Mucosa of descending colon (tissue), 3 donors: Measurements from ENCODE around the gene EIF3B. TPM values are rescaled to one million over a fixed set of nuclear protein-coding genes. Genes with fewer than 3 reads are reported as not detected.
"Not testable (repeated sequence)": the region's sequence is repeated elsewhere in the genome, so short reads cannot be mapped to it uniquely, and the experiment has no call there.

Experiments
- ATAC-seq: fragments of 200-7000 bp; cut with Tn5 transposase; one replicate; pipeline ENCODE4 v1.9.1; 2020; ENCODE audit warnings: mild to moderate bottlenecking, moderate library complexity
- DNase-seq, 3 donors: peaks; one replicate each; pipeline ENCODE4 v3.0.0-alpha.2; 2020
- H3K36me3 ChIP-seq: fragments of 200-600 bp; one replicate; pipeline ENCODE4 v1.8.0; 2021; ENCODE audit warnings: low read depth, mild to moderate bottlenecking
- H3K4me1 ChIP-seq: fragments of 200-600 bp; one replicate; pipeline ENCODE4 v1.8.0; 2021; ENCODE audit warnings: low read depth, mild to moderate bottlenecking
- H3K4me3 ChIP-seq: fragments of 200-600 bp; one replicate; pipeline ENCODE4 v1.8.0; 2021; ENCODE audit warnings: mild to moderate bottlenecking
- H3K9me3 ChIP-seq: fragments of 200-600 bp; one replicate; pipeline ENCODE4 v1.8.0; 2021; ENCODE audit warnings: mild to moderate bottlenecking
- intact Hi-C, 2 donors: fragments of 100-400 bp; cut with DNase I in 1 of 2; cut with micrococcal nuclease in 1 of 2; formaldehyde crosslinking; loops; one replicate each; pipeline versions ENCODE4 v1.11.0 to v1.11.1; 2022; cut with DNase I, micrococcal nuclease
- total RNA-seq, 3 donors: library from RNA; stranded (reverse); fragmentation: NEBNext Ultra II Directional in 2 of 3; extraction: Animal tissue kit (Norgen Biotek cat#: 25700) in 2 of 3; gene quantifications; one replicate each; pipeline versions ENCODE4 v1.2.1 to v1.2.4, GENCODE V29; 2021 to 2023
- TF ChIP-seq, protein P1 (sequence below): fragments of 200-600 bp; IDR thresholded peaks from one replicate; pipeline ENCODE4 v1.8.0; 2022; ENCODE audit warnings: antibody characterized with exemption, mild to moderate bottlenecking
- donor health status: DM: no; HTN: no; CAD: no; lungs with moderate emphysema.
- donor health status: DM: no; HTN: no; CAD: no.
- donor health status: DM: no; HTN: yes; CAD: no.

EIF3B gene
- total RNA-seq, 3 donors from 2014 or later, result 91.6 to 127 (median 110) TPM

GRCh38 chr7:2336626-2337299, 17.9 kb upstream of the EIF3B start:
- TF ChIP-seq, protein P1, sequence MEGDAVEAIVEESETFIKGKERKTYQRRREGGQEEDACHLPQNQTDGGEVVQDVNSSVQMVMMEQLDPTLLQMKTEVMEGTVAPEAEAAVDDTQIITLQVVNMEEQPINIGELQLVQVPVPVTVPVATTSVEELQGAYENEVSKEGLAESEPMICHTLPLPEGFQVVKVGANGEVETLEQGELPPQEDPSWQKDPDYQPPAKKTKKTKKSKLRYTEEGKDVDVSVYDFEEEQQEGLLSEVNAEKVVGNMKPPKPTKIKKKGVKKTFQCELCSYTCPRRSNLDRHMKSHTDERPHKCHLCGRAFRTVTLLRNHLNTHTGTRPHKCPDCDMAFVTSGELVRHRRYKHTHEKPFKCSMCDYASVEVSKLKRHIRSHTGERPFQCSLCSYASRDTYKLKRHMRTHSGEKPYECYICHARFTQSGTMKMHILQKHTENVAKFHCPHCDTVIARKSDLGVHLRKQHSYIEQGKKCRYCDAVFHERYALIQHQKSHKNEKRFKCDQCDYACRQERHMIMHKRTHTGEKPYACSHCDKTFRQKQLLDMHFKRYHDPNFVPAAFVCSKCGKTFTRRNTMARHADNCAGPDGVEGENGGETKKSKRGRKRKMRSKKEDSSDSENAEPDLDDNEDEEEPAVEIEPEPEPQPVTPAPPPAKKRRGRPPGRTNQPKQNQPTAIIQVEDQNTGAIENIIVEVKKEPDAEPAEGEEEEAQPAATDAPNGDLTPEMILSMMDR, result no peak
- no peaks in the 10 kb centered on the region for H3K4me1 ChIP-seq
- no peaks in the 10 kb centered on the region for H3K9me3 ChIP-seq
- H3K4me3 ChIP-seq, result no peak overlapping the region
- no peak for DNase-seq
- no peak for ATAC-seq
- no peaks in the 10 kb centered on the region for H3K36me3 ChIP-seq
- intact Hi-C loops, result no loop called here

- DNase-seq, H3K9me3 ChIP-seq, H3K4me1 ChIP-seq, H3K36me3 ChIP-seq, ATAC-seq, H3K4me3 ChIP-seq: not testable (repeated sequence)
- intact Hi-C loops, result loop anchor here in 1 of 2 donors (10.0 kb wide), 1 partner anchor 103 kb away; the partner anchor contains the start of genes MRM2 and NUDT1
Observed at GRCh38 chr7:2347351-2348063, 7.1 kb upstream of the EIF3B start.

- Histone ChIP-seq H3K4me1 (peaks cover 3% of the 10 kb centered on the region), H3K9me3 (no peaks in the 10 kb centered on the region), H3K4me3 (no peak overlapping the region), H3K36me3 (peaks cover 4% of the 10 kb centered on the region)
- no peak for ATAC-seq
- DNase-seq, result no peak
- TF ChIP-seq, protein P1, result no peak
- intact Hi-C loops, result no loop called here
Observed at GRCh38 chr7:2350055-2350454, 4.6 kb upstream of the EIF3B start.

- TF ChIP-seq, protein P1, result no peak
- Histone ChIP-seq H3K4me1 (peaks cover 7% of the 10 kb centered on the region), H3K36me3 (peaks cover 4% of the 10 kb centered on the region), H3K9me3 (no peaks in the 10 kb centered on the region), H3K4me3 (no peak overlapping the region)
- DNase-seq (no peak), ATAC-seq (no peak)
- intact Hi-C loops, result no loop called here
Observed at GRCh38 chr7:2350861-2351260, 3.8 kb upstream of the EIF3B start.

GRCh38 chr7:2353113-2353935, 1.3 kb upstream of the EIF3B start:
- Histone ChIP-seq H3K4me3 (no peak overlapping the region), H3K9me3 (no peaks in the 10 kb centered on the region)
- intact Hi-C loops, result no loop called here

More at GRCh38 chr7:2353113-2353935, 1.3 kb upstream of the EIF3B start:
- peaks cover 9% of the 10 kb centered on the region for H3K36me3 ChIP-seq
- H3K4me1 ChIP-seq, result peaks cover 21% of the 10 kb centered on the region
- DNase-seq (no peak), ATAC-seq (no peak)
- TF ChIP-seq, protein P1, result no peak
